B cell (primary cell): Measurements from ENCODE around the gene INAFM2. TPM values are rescaled to one million over a fixed set of nuclear protein-coding genes. Genes with fewer than 3 reads are reported as not detected.

Experiments
- ATAC-seq: fragments of 200-7000 bp; cut with Tn5 transposase; one replicate; pipeline ENCODE4 v1.10.0; 2021; ENCODE audit warnings: low read depth, mild to moderate bottlenecking, moderate number of reproducible peaks, moderate library complexity
- CTCF ChIA-PET: fragments of 350-600 bp; sonication (Branson Sonifier 250); formaldehyde crosslinking; loops from one replicate; lab custom pipeline; 2021; ENCODE audit warnings: antibody characterized with exemption, inconsistent platforms; lab: Charles Lee
- POLR2A ChIA-PET: fragments of 350-600 bp; sonication (Branson Sonifier 250); formaldehyde crosslinking; loops from one replicate; lab custom pipeline; 2021; ENCODE audit warnings: antibody characterized with exemption; lab: Charles Lee
- DNase-seq: peaks from one replicate; pipeline ENCODE4 v3.0.0; 2013
- H2AFZ ChIP-seq: 2 replicates; pipeline ENCODE4 v1.6.1; 2012; ENCODE audit warnings: mild to moderate bottlenecking, low read depth, low read length; ENCODE audit not compliant: insufficient read depth, poor library complexity, severe bottlenecking
- H3K27ac ChIP-seq, 2 donors: 1 replicate in 1 of 2; 2 replicates in 1 of 2; pipeline ENCODE4 v1.5.1; 2012 to 2013; ENCODE audit warnings: low read length in 2 of 2, mild to moderate bottlenecking in 2 of 2, moderate library complexity in 1 of 2
- H3K27me3 ChIP-seq, 4 experiments: fragments of 200-600 bp in 1 of 4; sonication (generic) in 1 of 4; replicated peaks in 1 of 4; 1 replicate in 2 of 4; 2 replicates in 2 of 4; pipeline versions ENCODE4 v1.6.1 to v1.7.0; 2013 to 2016; ENCODE audit warnings: low read length in 3 of 4, mild to moderate bottlenecking in 2 of 4, mixed read lengths in 1 of 4, moderate library complexity in 1 of 4; ENCODE audit not compliant: insufficient read depth in 4 of 4, control insufficient read depth in 3 of 4; ENCODE audit errors: control extremely low read depth in 1 of 4
- H3K36me3 ChIP-seq, 2 experiments: replicated peaks in 1 of 2; 1 replicate in 1 of 2; 2 replicates in 1 of 2; pipeline versions ENCODE4 v1.6.1 to v1.7.1; 2013; ENCODE audit warnings: low read length in 1 of 2; ENCODE audit not compliant: insufficient read depth in 2 of 2, control insufficient read depth in 1 of 2; ENCODE audit errors: control extremely low read depth in 1 of 2, extremely low read depth in 1 of 2
- H3K4me1 ChIP-seq, 2 donors: fragments of 200-600 bp in 1 of 2; sonication (generic) in 1 of 2; 1 replicate in 1 of 2; 2 replicates in 1 of 2; pipeline versions ENCODE4 v1.5.1 to v1.6.1; 2013 to 2017; ENCODE audit warnings: low read length in 2 of 2; ENCODE audit not compliant: control insufficient read depth in 2 of 2, insufficient read depth in 2 of 2
- H3K4me2 ChIP-seq: replicated peaks from 2 replicates; pipeline ENCODE3; 2012; ENCODE audit warnings: mild to moderate bottlenecking, low read depth, low read length; ENCODE audit not compliant: poor library complexity, severe bottlenecking
- H3K4me3 ChIP-seq, 5 experiments: fragments of 200-600 bp in 1 of 5; sonication (generic) in 1 of 5; 1 replicate in 3 of 5; 2 replicates in 2 of 5; pipeline versions ENCODE4 v1.5.1 to v1.7.0; 2011 to 2016; ENCODE audit warnings: low read length in 4 of 5, mild to moderate bottlenecking in 4 of 5, low read depth in 2 of 5, control low read depth in 1 of 5, moderate library complexity in 1 of 5; ENCODE audit not compliant: insufficient read depth in 1 of 5; ENCODE audit errors: control extremely low read depth in 1 of 5, extremely low read depth in 1 of 5
- H3K79me2 ChIP-seq: fragments of 200-600 bp; sonication (generic); one replicate; pipeline ENCODE4 v1.6.0; 2016; ENCODE audit warnings: low read length; ENCODE audit not compliant: control insufficient read depth, insufficient read depth
- H3K9ac ChIP-seq: fragments of 200-600 bp; sonication (generic); 2 replicates; pipeline ENCODE4 v1.6.1; 2017; ENCODE audit warnings: mild to moderate bottlenecking, low read length, moderate library complexity
- H3K9me3 ChIP-seq, 3 donors: one replicate each; pipeline versions ENCODE4 v1.6.1 to v1.7.1; 2013; ENCODE audit warnings: low read length in 2 of 3; ENCODE audit not compliant: control insufficient read depth in 2 of 3, insufficient read depth in 1 of 3; ENCODE audit errors: control extremely low read depth in 1 of 3
- H4K20me1 ChIP-seq: 2 replicates; pipeline ENCODE4 v1.6.0; 2012; ENCODE audit warnings: mild to moderate bottlenecking, low read length; ENCODE audit not compliant: insufficient read depth, control insufficient read depth, poor library complexity, severe bottlenecking
- H3K27ac Mint-ChIP-seq: one replicate; pipeline ENCODE4 v1.8.0; 2021; ENCODE audit warnings: mixed read lengths
- H3K27me3 Mint-ChIP-seq: one replicate; pipeline ENCODE4 v1.8.0; 2021; ENCODE audit warnings: mixed read lengths
- H3K4me1 Mint-ChIP-seq: one replicate; pipeline ENCODE4 v1.8.0; 2021; ENCODE audit warnings: mixed read lengths
- H3K4me3 Mint-ChIP-seq: one replicate; pipeline ENCODE4 v1.8.0; 2021; ENCODE audit warnings: mixed read lengths
- H3K9me3 Mint-ChIP-seq: one replicate; pipeline ENCODE4 v1.8.0; 2022; ENCODE audit warnings: mixed read lengths; ENCODE audit not compliant: insufficient read depth
- EZH2 ChIP-seq: IDR thresholded peaks from 2 replicates; pipeline ENCODE4 v1.6.1; 2012; ENCODE audit warnings: borderline replicate concordance, low read depth, mild to moderate bottlenecking, moderate library complexity, low read length; ENCODE audit not compliant: insufficient read depth, poor library complexity, severe bottlenecking
- WGBS: methylation state at CpG from one replicate; pipeline ENCODE4 v1.1.5; 2013; ENCODE audit warnings: missing lambda C conversion rate; ENCODE audit not compliant: insufficient coverage; 5-methylcytosine and 5-hydroxymethylcytosine counted together
- intact Hi-C: fragments of 100-400 bp; cut with micrococcal nuclease; formaldehyde crosslinking; loops from one replicate; pipeline ENCODE4 v1.10.0; 2022
- polyA plus RNA-seq: library from polyadenylated mRNA; depleted of rRNA; stranded (reverse); fragments of >200 nt; gene quantifications from 2 replicates; pipeline ENCODE4 v1.2.3, GENCODE V29; 2012
- total RNA-seq, 2 donors: library from RNA; stranded (reverse); fragments of 120-200 nt in 1 of 2; gene quantifications; 1 replicate in 1 of 2; 2 replicates in 1 of 2; pipeline versions ENCODE4 v1.2.3 to v1.2.4, GENCODE V29; 2013 to 2022
- TF ChIP-seq, protein P1 (sequence below): fragments of 200-600 bp; IDR thresholded peaks from one replicate; pipeline ENCODE4 v1.8.0; 2022; ENCODE audit warnings: antibody characterized with exemption, mild to moderate bottlenecking

Gene INAFM2
- total and polyA plus RNA-seq, 2 donors (not counting 1 experiment from before 2014, with no cell fraction given) = 3.0 to 7.0 TPM

DNA sequence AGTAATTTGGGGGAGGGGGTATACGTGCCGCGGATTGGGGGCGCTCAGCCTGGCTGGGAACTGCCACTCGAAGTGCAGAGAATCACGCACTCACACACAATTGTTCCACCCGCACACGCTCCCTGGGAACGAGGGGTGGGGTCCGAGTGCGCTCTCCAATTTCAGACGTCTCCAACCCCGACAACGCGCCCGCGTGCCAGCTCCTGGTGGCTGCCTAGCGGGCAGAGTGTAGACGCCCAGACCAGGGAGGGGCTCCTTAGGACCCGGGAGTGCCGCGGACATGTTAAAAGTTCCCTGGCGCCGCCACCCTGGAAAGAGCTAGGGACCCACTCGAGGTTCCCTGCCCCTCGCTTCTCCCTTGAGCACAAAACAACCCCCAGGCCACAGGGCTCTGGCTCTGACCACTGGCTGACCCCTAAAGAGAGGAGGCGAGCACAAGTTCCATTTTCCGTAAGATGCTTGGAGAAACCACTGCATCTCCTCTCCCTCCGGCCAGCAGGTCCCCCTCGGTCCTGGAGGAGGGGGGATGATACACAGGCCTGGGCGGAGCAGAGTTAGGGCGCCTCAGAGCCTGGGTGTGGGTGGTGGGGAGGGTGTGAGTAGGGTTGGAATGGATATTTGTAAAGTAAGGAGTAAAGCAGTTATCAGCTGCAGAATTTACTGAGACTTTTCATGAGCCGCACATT, 39.7 kb upstream of the INAFM2 start:
- Histone ChIP-seq H4K20me1 (no peaks in the 10 kb centered on the region), H3K27ac (no peak overlapping the region), H3K9ac (peak overlapping the region; percentile 71), H3K79me2 (no peaks in the 10 kb centered on the region), H3K9me3 (peaks cover 0 to 5% (median 0%) of the 10 kb centered on the region in 3 donors), H3K4me1 (peaks cover 13 to 23% of the 10 kb centered on the region in 2 donors), H2AFZ (peak overlapping the region; percentile 80), H3K36me3 (peaks cover 0 to 8% of the 10 kb centered on the region in 2 experiments), H3K27me3 (peaks cover 0 to 33% (median 18%) of the 10 kb centered on the region in 4 experiments), H3K4me2 (peak overlapping the region; percentile 98), H3K4me3 (peak overlapping the region in 3 of 5 experiments; percentile 56 to 76 (median 60))
- peak overlapping the region; percentile 60 for H3K4me3 Mint-ChIP-seq
- H3K27me3 Mint-ChIP-seq = peaks cover 15% of the 10 kb centered on the region
- peak overlapping the region; percentile 26 for H3K27ac Mint-ChIP-seq
- intact Hi-C loops = loop anchor here (5.0 kb wide), 2 partner anchors 39 to 351 kb away; partner anchors contain the start of genes EIF2AK4 and INAFM2
- H3K4me1 Mint-ChIP-seq = peaks cover 12% of the 10 kb centered on the region
- H3K9me3 Mint-ChIP-seq = no peaks in the 10 kb centered on the region
- no peak for TF ChIP-seq EZH2
- TF ChIP-seq, protein P1, sequence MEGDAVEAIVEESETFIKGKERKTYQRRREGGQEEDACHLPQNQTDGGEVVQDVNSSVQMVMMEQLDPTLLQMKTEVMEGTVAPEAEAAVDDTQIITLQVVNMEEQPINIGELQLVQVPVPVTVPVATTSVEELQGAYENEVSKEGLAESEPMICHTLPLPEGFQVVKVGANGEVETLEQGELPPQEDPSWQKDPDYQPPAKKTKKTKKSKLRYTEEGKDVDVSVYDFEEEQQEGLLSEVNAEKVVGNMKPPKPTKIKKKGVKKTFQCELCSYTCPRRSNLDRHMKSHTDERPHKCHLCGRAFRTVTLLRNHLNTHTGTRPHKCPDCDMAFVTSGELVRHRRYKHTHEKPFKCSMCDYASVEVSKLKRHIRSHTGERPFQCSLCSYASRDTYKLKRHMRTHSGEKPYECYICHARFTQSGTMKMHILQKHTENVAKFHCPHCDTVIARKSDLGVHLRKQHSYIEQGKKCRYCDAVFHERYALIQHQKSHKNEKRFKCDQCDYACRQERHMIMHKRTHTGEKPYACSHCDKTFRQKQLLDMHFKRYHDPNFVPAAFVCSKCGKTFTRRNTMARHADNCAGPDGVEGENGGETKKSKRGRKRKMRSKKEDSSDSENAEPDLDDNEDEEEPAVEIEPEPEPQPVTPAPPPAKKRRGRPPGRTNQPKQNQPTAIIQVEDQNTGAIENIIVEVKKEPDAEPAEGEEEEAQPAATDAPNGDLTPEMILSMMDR = no peak
- ATAC-seq = no peak
- CTCF ChIA-PET = interaction anchor here (0.7 to 5.7 kb wide), 10 partner anchors 9 to 238 kb away, joined by 3 to 58 read pairs (median 4); partner anchors contain the start of gene PLCB2
- POLR2A ChIA-PET = interaction anchor here (0.5 to 1.5 kb wide), 3 partner anchors 25 to 387 kb away, joined by 5 to 6 read pairs (median 5); no protein-coding TSS in a partner anchor
- DNase-seq = no peak
- 54% methylated on average over 25 of the region's 33 CpGs for WGBS

DNA sequence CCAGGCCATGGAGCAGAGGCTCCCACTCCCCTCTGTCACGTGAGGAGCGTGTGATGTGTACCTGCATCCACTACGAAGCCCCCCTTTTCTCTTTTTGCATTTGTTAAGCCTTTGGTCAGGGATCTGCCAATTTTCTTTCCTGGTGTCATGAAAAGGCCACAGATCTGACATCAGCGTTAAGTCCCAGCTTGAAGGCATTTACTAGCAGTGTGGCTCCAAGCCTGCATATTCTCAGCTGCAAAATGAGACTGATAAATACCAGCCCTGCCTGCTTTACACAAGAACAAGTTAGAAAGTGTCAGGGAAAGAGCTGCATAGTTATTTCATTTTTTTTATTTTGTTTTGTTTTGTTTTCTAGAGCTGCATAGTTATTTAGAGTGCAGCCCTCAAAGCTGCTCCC, 38.3 kb upstream of the INAFM2 start:
- Histone ChIP-seq H3K27ac (no peak overlapping the region), H3K79me2 (no peaks in the 10 kb centered on the region), H3K27me3 (peaks cover 0 to 19% (median 11%) of the 10 kb centered on the region in 4 experiments), H2AFZ (no peak overlapping the region), H3K4me2 (no peak overlapping the region), H3K4me3 (no peak overlapping the region), H3K36me3 (peaks cover 0 to 17% of the 10 kb centered on the region in 2 experiments), H3K4me1 (peaks cover 13 to 17% of the 10 kb centered on the region in 2 donors), H4K20me1 (no peaks in the 10 kb centered on the region), H3K9ac (no peak overlapping the region), H3K9me3 (peaks cover 0 to 5% (median 0%) of the 10 kb centered on the region in 3 donors)
- no peaks in the 10 kb centered on the region for H3K9me3 Mint-ChIP-seq
- no peak for ATAC-seq
- intact Hi-C loops = no loop called here
- 95% methylated on average over 3 of the region's 4 CpGs for WGBS
- peaks cover 5% of the 10 kb centered on the region for H3K27me3 Mint-ChIP-seq
- no peak overlapping the region for H3K27ac Mint-ChIP-seq
- ChIA-PET CTCF (interaction anchor here (0.8 to 5.7 kb wide), 7 partner anchors 11 to 53 kb away, joined by 3 to 58 read pairs (median 9); partner anchors contain the start of gene PLCB2), POLR2A (interaction anchor here (0.7 to 1.1 kb wide), 2 partner anchors 23 to 249 kb away, joined by 4 to 7 read pairs; partner anchors contain the start of gene PLCB2)
- no peak for DNase-seq
- H3K4me3 Mint-ChIP-seq = peak overlapping the region; percentile 13
- TF ChIP-seq, protein P1 = no peak
- no peak for TF ChIP-seq EZH2
- H3K4me1 Mint-ChIP-seq = peaks cover 8% of the 10 kb centered on the region
